ENCODE results near the gene KRTAP10-11.

DNA sequence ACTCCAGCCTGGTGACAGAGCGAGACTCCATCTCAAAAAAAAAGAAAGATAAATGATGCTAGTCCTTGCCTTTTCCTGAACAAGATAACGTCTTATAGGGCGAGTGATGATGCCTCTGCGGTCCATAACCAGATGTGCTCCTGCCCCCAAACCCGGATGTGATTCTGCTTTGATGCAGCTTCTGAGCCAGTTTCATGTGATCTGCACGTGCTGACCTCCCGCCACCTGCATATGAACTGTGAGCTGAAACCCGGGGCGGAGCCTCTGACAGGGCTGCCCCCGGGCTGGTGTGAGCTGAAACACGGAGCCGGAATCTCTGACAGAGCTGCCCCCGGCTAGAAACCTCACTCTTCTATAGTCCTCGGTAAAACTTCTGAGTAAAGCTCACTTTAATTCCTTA lies 6.9 kb downstream of the KRTAP10-11 start:
- TF ChIP-seq BRCA1 (IDR thresholded peaks at IDR 0.05; ENCODE audit: low read depth, low read length) = no peak
- no peak for TF ChIP-seq HDAC6 (IDR thresholded peaks at IDR 0.05; ENCODE audit: low read depth, low read length)
- TF ChIP-seq ASH2L (IDR thresholded peaks at IDR 0.05; ENCODE audit: low read length) = no peak
- TF ChIP-seq, protein P1, sequence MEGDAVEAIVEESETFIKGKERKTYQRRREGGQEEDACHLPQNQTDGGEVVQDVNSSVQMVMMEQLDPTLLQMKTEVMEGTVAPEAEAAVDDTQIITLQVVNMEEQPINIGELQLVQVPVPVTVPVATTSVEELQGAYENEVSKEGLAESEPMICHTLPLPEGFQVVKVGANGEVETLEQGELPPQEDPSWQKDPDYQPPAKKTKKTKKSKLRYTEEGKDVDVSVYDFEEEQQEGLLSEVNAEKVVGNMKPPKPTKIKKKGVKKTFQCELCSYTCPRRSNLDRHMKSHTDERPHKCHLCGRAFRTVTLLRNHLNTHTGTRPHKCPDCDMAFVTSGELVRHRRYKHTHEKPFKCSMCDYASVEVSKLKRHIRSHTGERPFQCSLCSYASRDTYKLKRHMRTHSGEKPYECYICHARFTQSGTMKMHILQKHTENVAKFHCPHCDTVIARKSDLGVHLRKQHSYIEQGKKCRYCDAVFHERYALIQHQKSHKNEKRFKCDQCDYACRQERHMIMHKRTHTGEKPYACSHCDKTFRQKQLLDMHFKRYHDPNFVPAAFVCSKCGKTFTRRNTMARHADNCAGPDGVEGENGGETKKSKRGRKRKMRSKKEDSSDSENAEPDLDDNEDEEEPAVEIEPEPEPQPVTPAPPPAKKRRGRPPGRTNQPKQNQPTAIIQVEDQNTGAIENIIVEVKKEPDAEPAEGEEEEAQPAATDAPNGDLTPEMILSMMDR (IDR thresholded peaks at IDR 0.05; ENCODE audit: control extremely low read depth in 1 of 3, insufficient read depth in 1 of 3, low read depth in 1 of 3, low read length in 3 of 3) = no peak
- TF ChIP-seq JUN (IDR thresholded peaks at IDR 0.05; ENCODE audit: low read depth, low read length) = no peak
- no peak for TF ChIP-seq RFX5 (IDR thresholded peaks at IDR 0.05; ENCODE audit: borderline replicate concordance, low read depth, low read length)
- no peak for TF ChIP-seq MAFK (IDR thresholded peaks at IDR 0.05; ENCODE audit: low read depth, low read length)
- no peak for TF ChIP-seq SP2 (IDR thresholded peaks at IDR 0.05; ENCODE audit: low read length)
- no peak for TF ChIP-seq POLR2AphosphoS5 (IDR thresholded peaks at IDR 0.05; ENCODE audit: low read depth, low read length)
- no peak for TF ChIP-seq SIN3A (conservative IDR thresholded peaks at IDR 0.05 in 1 of 2, IDR thresholded peaks at IDR 0.05 in 1 of 2; ENCODE audit: low read depth in 1 of 2, low read length in 2 of 2)
- no peak for TF ChIP-seq POLR2A (IDR thresholded peaks at IDR 0.05; ENCODE audit: control extremely low read depth in 1 of 2, low read depth in 2 of 2, low read length in 2 of 2)
- TF ChIP-seq HDAC2 (IDR thresholded peaks at IDR 0.05; ENCODE audit: borderline replicate concordance in 1 of 2, low read depth in 2 of 2, low read length in 2 of 2) = no peak
